Measurements from ENCODE around the gene SCCPDH.
"Not testable (repeated sequence)": the region's sequence is repeated elsewhere in the genome, so short reads cannot be mapped to it uniquely, and the experiment has no call there.

DNA sequence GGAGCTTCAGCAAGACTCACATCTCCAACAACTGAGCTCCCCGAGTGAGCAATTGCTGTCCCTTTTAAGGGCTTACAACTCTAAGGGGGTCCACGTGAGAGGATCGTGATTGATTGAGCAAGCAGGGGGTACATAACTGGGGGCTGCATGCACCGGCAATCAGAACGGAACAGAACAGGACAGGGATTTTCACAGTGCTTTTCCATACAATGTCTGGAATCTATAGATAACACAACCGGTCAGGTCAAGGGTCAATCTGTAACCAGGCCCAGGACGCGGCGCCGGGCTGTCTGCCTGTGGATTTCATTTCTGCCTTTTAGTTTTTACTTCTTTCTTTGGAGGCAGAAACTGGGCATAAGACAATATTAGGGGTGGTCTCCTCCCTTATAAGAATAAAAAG, 21.9 kb downstream of the SCCPDH start:
- TF ChIP-seq, protein P1, sequence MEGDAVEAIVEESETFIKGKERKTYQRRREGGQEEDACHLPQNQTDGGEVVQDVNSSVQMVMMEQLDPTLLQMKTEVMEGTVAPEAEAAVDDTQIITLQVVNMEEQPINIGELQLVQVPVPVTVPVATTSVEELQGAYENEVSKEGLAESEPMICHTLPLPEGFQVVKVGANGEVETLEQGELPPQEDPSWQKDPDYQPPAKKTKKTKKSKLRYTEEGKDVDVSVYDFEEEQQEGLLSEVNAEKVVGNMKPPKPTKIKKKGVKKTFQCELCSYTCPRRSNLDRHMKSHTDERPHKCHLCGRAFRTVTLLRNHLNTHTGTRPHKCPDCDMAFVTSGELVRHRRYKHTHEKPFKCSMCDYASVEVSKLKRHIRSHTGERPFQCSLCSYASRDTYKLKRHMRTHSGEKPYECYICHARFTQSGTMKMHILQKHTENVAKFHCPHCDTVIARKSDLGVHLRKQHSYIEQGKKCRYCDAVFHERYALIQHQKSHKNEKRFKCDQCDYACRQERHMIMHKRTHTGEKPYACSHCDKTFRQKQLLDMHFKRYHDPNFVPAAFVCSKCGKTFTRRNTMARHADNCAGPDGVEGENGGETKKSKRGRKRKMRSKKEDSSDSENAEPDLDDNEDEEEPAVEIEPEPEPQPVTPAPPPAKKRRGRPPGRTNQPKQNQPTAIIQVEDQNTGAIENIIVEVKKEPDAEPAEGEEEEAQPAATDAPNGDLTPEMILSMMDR (IDR thresholded peaks at IDR 0.05) = not testable (repeated sequence)
- not testable (repeated sequence) for TF ChIP-seq EZH2 (IDR thresholded peaks at IDR 0.05; ENCODE audit: borderline replicate concordance, insufficient read depth, low read depth, low read length, poor library complexity, severe bottlenecking)
